Activated T-helper 17 cell treated with anti-CD3 and anti-CD28 coated beads, Interleukin-2, amount 50 U/mL, for 72 hours (primary cell): ENCODE results near the gene PXT1. TPM values are rescaled to one million over a fixed set of nuclear protein-coding genes. Genes with fewer than 3 reads are reported as not detected.

Experiments
- ATAC-seq: fragments of 150-1000 bp; cut with Tn5 transposase; replicated peaks from 2 replicates; pipeline ENCODE4 v1.10.0; 2021; ENCODE audit warnings: mild to moderate bottlenecking, moderate library complexity
- H3K27ac Mint-ChIP-seq: one replicate; pipeline ENCODE4 v1.8.0; 2022; ENCODE audit warnings: mixed read lengths
- H3K27me3 Mint-ChIP-seq: one replicate; pipeline ENCODE4 v1.8.0; 2022; ENCODE audit warnings: mixed read lengths
- H3K36me3 Mint-ChIP-seq: one replicate; pipeline ENCODE4 v1.8.0; 2022; ENCODE audit warnings: low read depth, mild to moderate bottlenecking, mixed read lengths
- H3K4me1 Mint-ChIP-seq: one replicate; pipeline ENCODE4 v1.8.0; 2022; ENCODE audit warnings: mixed read lengths
- H3K4me3 Mint-ChIP-seq: one replicate; pipeline ENCODE4 v1.8.0; 2022; ENCODE audit warnings: mild to moderate bottlenecking, mixed read lengths
- H3K9me3 Mint-ChIP-seq: one replicate; pipeline ENCODE4 v1.8.0; 2022; ENCODE audit warnings: mixed read lengths
- total RNA-seq, 2 donors: library from RNA; stranded (reverse); gene quantifications; one replicate each; pipeline ENCODE4 v1.2.3, GENCODE V29; 2022

The PXT1 gene
- total RNA-seq, 2 donors from 2014 or later, result 0.11 to 0.87 TPM

DNA sequence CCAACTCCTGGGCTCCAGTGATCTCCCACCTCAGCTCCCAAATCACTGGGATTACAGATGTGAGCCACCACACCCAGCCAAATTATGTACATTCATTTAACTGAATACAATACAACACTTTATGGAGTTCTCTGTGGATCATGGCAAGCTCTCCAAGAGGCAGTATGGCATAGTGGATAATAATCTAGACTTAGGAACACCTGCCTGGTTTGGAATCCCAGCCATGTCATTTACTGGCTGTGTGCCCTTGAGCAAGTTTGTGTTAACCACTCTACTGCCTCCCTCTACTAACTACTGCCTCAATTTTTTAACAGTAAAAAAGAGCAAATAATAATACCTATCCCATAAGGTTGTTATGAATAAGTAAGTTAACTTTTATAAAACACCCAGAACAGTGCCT is 53.3 kb downstream of the PXT1 start:
- Mint-ChIP-seq H3K4me1 (peaks cover 13% of the 10 kb centered on the region), H3K27ac (no peak overlapping the region), H3K36me3 (no peaks in the 10 kb centered on the region), H3K9me3 (peaks cover 3% of the 10 kb centered on the region), H3K27me3 (peaks cover 18% of the 10 kb centered on the region), H3K4me3 (no peak overlapping the region)
- no peak for ATAC-seq

- peak; percentile 58 for ATAC-seq
Observed at GRCh38 chr6:36387440-36388303, 55.0 kb downstream of the PXT1 start, which contains the start of gene ETV7. Gene ETV7, minus strand, starts transcription at chr6:36387669. Its CDS starts 128 bp downstream, at chr6:36387541.

DNA sequence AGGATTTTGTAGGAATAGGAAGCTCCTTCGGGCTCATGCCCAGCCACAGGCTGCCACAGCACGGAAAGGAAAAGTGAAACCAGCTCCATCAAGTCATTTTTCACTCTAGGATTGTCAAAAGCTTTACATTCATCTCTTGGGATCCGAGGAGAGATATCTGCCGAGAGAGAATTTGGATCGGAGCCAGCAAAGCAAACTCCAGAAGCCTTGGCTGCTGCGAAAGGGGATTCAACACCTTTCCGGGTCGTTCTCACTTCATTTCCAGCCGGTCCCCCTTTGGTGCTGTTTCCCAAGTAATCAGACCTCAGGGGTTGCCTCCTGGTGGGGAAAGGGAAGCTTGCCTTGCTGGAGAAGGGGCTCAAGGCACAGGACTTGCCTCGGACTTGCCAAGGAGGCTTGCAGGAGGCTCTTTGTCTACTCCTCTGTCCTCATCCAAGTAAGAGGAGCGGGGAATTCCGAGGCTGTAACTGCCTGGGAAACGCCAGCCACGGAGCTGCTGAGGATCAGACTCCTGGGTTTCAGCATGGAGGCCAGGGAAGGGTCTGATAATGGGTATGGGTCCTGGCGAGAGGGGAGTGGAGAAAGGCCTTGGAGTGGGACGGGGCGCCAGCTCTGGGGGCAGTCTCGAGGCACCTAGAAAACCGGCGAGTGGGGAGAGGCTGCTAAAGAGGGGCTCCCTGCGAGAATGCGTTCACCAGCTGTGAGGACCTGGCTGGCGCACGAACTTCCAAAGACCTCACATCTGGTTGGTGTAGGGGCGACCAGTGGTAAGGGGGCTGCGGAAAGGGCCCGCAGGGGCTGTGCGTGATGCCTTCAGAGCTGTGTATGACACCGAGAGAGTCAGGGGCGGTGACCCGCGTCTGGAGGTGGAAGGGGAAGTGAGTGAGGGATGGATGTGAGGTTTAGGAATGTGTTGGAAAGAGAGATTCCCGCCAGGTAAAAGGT is 55.9 kb downstream of the PXT1 start:
- peak; percentile 20 for ATAC-seq
- peaks cover 25% of the 10 kb centered on the region for H3K4me1 Mint-ChIP-seq
- peak overlapping the region; percentile 97 for H3K4me3 Mint-ChIP-seq
- peak overlapping the region; percentile 90 for H3K27ac Mint-ChIP-seq
- H3K36me3 Mint-ChIP-seq, result no peaks in the 10 kb centered on the region
- H3K9me3 Mint-ChIP-seq, result peaks cover 3% of the 10 kb centered on the region
- H3K27me3 Mint-ChIP-seq, result peaks cover 15% of the 10 kb centered on the region

More at GRCh38 chr6:36387440-36388303, 55.0 kb downstream of the PXT1 start, which contains the start of gene ETV7:
- Mint-ChIP-seq H3K9me3 (peaks cover 3% of the 10 kb centered on the region), H3K4me1 (peaks cover 20% of the 10 kb centered on the region), H3K36me3 (no peaks in the 10 kb centered on the region), H3K27ac (peak within 1 kb of the TSS; percentile 90), H3K27me3 (peaks cover 15% of the 10 kb centered on the region), H3K4me3 (peak within 1 kb of the TSS; percentile 97)

- peak overlapping the region; percentile 38 for H3K4me3 Mint-ChIP-seq
- peaks cover 11% of the 10 kb centered on the region for H3K27me3 Mint-ChIP-seq
- no peak for ATAC-seq
- peak overlapping the region; percentile 58 for H3K27ac Mint-ChIP-seq
- no peaks in the 10 kb centered on the region for H3K36me3 Mint-ChIP-seq
- H3K4me1 Mint-ChIP-seq, result peaks cover 27% of the 10 kb centered on the region
- peaks cover 3% of the 10 kb centered on the region for H3K9me3 Mint-ChIP-seq
Observed at GRCh38 chr6:36384095-36384494, 58.6 kb downstream of the PXT1 start.

DNA sequence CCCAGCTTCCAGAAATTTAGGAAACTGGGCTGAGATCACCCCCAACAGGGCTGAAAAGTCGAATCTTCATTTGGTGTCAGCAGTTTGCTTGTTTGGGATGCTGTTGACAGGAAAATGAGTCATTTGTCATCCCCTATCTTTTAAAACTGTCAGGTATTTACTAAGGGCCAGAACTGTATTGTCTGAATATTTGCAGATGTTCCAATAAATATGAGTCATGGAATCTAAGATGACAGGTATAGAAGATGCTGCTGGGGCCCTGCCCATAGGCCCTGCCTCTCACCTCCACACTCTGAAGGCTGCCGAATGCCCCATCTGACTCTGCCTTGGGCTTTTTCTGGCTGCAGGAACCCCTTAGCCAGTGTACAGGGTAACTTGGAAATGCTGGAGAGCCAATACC is 59.0 kb downstream of the PXT1 start:
- peaks cover 32% of the 10 kb centered on the region for H3K4me1 Mint-ChIP-seq
- peak overlapping the region; percentile 38 for H3K4me3 Mint-ChIP-seq
- peak; percentile 82 for ATAC-seq
- no peaks in the 10 kb centered on the region for H3K36me3 Mint-ChIP-seq
- H3K27me3 Mint-ChIP-seq, result peaks cover 11% of the 10 kb centered on the region
- H3K9me3 Mint-ChIP-seq, result peaks cover 3% of the 10 kb centered on the region
- H3K27ac Mint-ChIP-seq, result peak overlapping the region; percentile 58

DNA sequence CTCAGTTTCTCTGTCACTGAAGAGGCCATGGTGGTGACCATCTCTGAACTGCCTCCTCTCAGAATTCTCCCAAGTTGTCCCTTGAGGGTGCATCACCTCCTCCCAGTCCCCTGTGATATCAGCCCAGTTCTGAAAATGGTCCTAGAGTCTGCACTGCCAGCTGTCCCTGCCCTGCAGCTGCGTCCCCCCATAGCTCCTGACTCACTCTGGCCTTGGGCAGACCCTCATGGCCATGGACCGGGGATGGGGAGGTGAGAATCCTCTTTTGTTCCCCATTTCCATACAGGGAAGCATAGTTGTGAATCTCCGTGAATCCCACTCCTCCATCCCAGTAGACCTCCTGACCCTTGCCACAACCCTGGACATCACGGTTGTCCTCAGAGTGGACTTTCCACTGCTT is 59.7 kb downstream of the PXT1 start:
- Mint-ChIP-seq H3K4me1 (peaks cover 29% of the 10 kb centered on the region), H3K36me3 (no peaks in the 10 kb centered on the region), H3K27me3 (peaks cover 4% of the 10 kb centered on the region), H3K4me3 (peak overlapping the region; percentile 38), H3K27ac (peak overlapping the region; percentile 58), H3K9me3 (peaks cover 3% of the 10 kb centered on the region)
- no peak for ATAC-seq

DNA sequence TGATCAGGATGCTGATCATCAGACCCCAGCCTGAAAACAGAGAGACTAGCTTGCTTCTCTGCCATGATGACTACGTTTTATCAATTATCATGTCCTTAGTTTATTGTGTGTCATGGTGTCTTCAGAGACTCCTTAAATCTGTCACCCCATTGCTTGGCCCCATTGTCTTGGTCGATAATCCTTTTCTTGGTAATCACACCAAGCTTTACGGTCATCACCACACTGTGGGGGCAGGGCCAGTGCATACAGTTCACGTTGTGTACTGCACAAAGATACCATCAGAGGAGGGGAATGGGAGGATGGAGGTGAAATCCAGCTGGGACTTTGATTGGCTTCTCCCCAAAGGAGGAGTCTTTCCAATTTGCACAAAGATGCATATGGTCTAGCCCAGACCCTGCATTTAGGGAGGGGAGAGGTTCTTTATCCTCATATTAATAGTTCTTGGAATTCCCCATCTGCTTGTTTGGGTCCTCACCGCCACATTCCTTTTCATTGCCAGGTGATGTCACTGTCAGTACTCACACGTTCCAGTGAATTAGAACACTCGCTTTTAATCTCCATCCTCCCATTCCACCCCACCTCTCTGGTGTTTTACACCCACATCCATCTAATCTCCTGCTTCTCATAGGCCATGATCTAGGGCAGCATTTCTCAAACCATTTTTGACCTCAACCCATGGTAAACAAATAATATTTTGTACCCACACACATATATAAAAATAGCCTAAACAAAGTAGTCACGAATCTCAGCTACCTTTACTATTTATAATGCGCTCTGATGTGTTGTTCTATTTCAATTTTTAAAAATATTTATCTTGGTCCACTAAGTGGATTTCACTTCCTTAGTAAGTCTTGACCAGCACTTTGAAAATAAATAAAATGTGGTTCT is 60.9 kb downstream of the PXT1 start:
- Mint-ChIP-seq H3K36me3 (no peaks in the 10 kb centered on the region), H3K4me1 (peaks cover 28% of the 10 kb centered on the region), H3K27ac (peak overlapping the region; percentile 39), H3K9me3 (no peaks in the 10 kb centered on the region), H3K4me3 (no peak overlapping the region), H3K27me3 (no peaks in the 10 kb centered on the region)
- ATAC-seq, result no peak

DNA sequence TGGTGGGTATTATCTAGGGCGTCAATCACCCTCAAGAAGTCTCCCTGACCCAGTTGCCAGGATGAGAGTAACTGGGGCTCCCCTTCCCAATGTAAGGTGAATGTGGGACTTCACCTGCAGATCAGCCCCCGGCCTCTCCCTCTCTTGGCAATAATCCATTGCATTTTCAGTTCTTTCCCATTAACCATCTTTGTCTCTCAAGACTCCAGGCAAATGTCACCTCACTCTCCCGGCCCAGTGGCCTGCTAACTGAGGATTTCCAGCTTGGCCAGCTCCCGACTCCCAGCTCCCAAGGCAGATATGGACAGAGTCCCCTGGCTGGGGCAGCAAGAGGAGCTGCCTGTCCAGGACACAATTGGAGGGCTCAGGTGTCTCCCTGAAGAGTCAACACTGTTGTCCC is 62.5 kb downstream of the PXT1 start:
- Mint-ChIP-seq H3K36me3 (no peaks in the 10 kb centered on the region), H3K4me3 (no peak overlapping the region), H3K27ac (peak overlapping the region; percentile 13), H3K9me3 (no peaks in the 10 kb centered on the region), H3K4me1 (peaks cover 28% of the 10 kb centered on the region), H3K27me3 (no peaks in the 10 kb centered on the region)
- no peak for ATAC-seq

GRCh38 chr6:36378936-36379335 is 63.7 kb downstream of the PXT1 start:
- Mint-ChIP-seq H3K27ac (peak overlapping the region; percentile 46), H3K27me3 (no peaks in the 10 kb centered on the region), H3K4me3 (peak overlapping the region; percentile 36), H3K36me3 (no peaks in the 10 kb centered on the region), H3K4me1 (peaks cover 28% of the 10 kb centered on the region), H3K9me3 (no peaks in the 10 kb centered on the region)
- ATAC-seq, result no peak

GRCh38 chr6:36378243-36378920 is 64.3 kb downstream of the PXT1 start:
- peaks cover 28% of the 10 kb centered on the region for H3K4me1 Mint-ChIP-seq
- H3K4me3 Mint-ChIP-seq, result peak overlapping the region; percentile 36
- no peaks in the 10 kb centered on the region for H3K36me3 Mint-ChIP-seq
- no peaks in the 10 kb centered on the region for H3K9me3 Mint-ChIP-seq
- no peaks in the 10 kb centered on the region for H3K27me3 Mint-ChIP-seq
- peak overlapping the region; percentile 46 for H3K27ac Mint-ChIP-seq
- peak; percentile 28 for ATAC-seq

DNA sequence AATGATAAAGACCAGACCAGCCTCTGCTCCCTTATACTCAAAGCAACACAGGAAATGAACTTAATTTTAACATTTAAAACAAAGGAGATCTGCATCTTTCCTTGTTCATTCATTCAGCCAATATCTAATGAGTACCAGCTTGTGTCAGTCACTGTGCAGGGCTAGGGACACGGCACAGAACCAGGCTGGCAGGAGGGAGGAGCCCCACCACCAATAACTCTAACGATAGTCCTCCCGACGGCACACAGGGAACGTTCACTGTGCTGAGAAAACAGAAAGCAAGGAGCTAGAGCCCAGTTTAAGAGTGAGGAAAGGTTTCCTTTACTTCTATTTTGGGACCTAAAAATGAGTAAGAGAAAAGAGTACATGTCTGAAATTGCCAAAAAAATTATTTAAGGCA is 65.1 kb downstream of the PXT1 start:
- no peak for ATAC-seq
- no peaks in the 10 kb centered on the region for H3K27me3 Mint-ChIP-seq
- H3K36me3 Mint-ChIP-seq, result no peaks in the 10 kb centered on the region
- peak overlapping the region; percentile 46 for H3K27ac Mint-ChIP-seq
- peaks cover 20% of the 10 kb centered on the region for H3K4me1 Mint-ChIP-seq
- H3K4me3 Mint-ChIP-seq, result peak overlapping the region; percentile 36
- H3K9me3 Mint-ChIP-seq, result no peaks in the 10 kb centered on the region

- Mint-ChIP-seq H3K4me1 (peaks cover 15% of the 10 kb centered on the region), H3K27ac (no peak overlapping the region), H3K27me3 (no peaks in the 10 kb centered on the region), H3K9me3 (no peaks in the 10 kb centered on the region), H3K4me3 (no peak overlapping the region), H3K36me3 (no peaks in the 10 kb centered on the region)
- ATAC-seq, result no peak
Observed at GRCh38 chr6:36376742-36377141, 65.9 kb downstream of the PXT1 start.

DNA sequence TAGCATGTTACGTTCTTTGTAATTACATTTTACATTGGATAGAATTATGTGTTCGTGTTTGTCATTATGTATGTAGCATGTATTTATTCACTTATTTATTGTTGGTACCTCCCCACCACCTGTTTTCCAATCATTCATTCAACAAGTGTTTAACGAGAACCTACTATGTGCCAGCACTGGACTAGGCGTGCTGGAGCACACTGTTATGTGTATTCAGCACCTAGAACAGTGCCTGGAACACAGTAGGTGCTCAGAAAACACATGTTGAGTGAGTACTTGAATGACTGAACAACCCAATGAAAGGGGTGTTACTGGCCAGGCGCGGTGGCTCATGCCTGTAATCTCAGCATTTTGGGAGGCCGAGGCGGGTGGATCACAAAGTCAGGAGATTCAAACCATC is 66.5 kb downstream of the PXT1 start:
- Mint-ChIP-seq H3K36me3 (no peaks in the 10 kb centered on the region), H3K27me3 (no peaks in the 10 kb centered on the region), H3K9me3 (no peaks in the 10 kb centered on the region), H3K27ac (no peak overlapping the region), H3K4me3 (no peak overlapping the region), H3K4me1 (peaks cover 14% of the 10 kb centered on the region)
- no peak for ATAC-seq
